OCI-M1 (cell line): ENCODE data around the gene MEGF11.
A peak's percentile ranks its signal among the peaks of the same experiment; 100 is the strongest.
"Not testable (repeated sequence)": the region's sequence is repeated elsewhere in the genome, so short reads cannot be mapped to it uniquely, and the experiment has no call there.

Experiments
- DNase-seq: peaks from one replicate; lab custom pipeline; 2025; lab: John Stamatoyannopoulos, UW

The MEGF11 gene

DNA sequence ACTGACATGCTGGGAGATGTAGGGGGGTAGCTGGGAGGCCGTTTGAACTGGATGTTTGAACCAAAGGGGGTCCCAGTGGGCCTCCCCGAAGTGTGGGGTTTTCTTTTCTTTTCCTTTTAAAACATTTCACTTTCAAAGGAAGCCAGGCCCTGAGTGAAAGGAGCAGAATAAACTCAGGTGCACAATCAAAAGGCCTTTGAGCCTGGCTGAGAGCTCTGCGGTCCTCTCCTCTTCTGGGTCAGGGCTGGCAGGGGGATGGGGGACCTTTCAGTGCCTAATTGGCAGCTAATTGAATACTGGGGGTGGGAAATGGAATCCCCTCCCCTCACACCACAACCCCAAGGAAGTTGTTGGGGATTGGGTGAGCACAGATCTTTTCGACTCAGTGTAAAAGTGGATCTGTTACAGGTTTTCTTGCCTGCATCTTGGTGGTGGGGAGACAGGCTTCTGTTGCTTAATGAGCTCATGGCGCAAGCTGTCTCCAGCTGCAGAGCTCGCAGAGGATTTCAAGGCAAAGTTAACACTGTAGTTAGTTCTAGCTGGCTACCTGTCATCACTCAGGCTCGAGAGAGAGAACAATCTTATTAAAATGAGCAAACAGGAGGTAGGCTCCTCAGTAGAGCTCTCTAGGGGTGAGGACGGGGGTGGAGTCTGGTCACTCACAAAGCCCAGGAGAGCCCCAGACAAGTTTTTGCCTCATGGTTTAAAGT lies 251.7 kb downstream of the MEGF11 start:
- no peak for DNase-seq

DNA sequence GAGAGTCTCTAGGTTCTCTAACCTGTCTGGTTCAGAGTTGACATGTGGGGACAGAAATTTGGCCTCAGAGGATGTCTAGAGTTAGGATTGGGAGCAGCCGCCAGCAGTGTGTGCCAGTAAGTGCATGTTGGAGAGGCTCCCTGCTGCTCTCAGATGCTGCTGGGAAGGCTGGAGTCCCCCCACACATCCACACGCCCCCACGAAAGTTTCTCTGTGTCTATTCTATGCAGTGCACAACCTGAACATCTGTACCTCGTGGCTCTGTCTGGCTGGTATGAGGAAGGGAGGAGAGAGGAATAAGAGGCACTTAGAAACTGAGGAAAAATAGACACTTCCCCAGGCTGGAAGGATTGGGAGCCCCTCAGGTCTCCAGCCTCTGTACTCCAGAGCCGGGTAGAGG lies 252.5 kb downstream of the MEGF11 start:
- no peak for DNase-seq

DNA sequence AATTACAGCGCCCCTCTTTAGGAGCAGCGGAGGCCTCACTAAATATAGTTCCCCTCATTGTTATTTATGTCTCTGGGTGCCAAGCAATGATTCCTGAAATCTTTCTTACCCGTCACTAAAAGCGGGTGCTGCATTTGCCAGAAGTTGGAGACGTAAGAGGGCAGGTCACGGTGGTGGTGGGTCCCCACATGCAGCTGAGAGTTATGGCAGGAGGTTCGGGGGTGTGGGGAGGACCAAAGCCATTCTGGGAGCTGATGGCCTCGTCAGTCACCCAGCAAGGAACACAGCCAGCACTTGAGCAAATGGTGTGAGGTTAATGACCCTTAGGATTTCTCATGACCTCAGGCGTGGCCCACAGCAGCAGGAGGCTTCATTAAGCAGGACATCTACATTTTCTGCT lies 255.1 kb downstream of the MEGF11 start:
- DNase-seq = no peak

DNA sequence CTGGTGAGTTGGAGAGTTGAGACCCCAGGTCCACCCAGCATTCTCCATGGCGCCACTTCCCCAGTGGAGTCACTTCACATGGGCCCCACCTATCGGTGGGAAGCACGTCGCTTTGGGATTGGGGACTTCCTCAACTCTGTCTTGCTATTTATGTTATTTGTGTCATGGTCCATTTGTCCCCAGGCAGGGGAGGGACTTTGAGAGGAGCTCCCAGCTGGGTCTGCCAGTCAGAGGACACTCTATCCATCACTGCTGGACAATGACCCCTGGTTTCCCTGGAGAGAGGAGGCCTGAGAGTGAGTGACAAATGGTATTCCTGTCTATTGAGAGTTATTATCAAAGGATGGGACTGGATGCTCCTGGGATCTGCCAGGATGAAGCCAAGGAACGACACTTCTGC lies 256.6 kb downstream of the MEGF11 start:
- no peak for DNase-seq

DNA sequence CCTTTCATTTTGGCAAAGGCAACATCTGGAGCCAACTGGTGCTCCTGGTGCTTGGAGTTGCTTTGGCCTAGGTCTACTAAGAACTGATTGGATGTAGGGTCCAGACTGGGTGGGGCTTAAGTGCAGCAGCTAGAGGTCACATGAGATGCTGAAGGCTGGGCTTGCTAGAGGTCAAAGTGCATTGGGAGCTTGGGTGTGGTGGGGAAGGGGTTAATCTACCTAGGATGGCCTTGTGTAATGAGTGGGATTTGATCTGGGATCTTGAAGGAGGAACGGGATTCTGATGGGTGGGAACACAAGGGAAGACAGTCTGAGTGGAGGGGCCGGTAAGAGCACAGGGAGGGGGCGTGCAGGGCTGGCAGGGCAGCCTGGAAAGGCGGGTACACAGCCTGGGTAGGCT lies 258.7 kb downstream of the MEGF11 start:
- no peak for DNase-seq

DNA sequence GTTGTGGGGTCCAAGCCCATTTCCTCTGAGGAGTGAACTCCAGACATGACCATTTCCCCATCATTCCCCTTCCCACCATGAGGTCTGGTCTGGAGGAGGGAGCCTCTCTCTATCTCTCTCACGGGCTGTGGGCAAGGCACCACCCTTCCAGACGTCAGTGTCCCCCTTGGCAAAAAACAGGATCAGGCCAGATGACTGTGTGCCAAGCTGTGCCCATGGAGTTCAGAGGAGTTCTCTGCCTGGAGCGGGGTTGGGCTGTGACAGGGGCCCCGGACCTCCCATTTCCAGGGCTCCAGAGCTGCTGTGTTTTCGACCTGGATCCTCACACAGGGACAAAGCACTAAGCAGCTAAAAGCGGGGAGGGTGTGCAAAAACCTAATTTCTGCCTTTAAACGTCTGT lies 259.8 kb downstream of the MEGF11 start:
- DNase-seq = no peak

DNA sequence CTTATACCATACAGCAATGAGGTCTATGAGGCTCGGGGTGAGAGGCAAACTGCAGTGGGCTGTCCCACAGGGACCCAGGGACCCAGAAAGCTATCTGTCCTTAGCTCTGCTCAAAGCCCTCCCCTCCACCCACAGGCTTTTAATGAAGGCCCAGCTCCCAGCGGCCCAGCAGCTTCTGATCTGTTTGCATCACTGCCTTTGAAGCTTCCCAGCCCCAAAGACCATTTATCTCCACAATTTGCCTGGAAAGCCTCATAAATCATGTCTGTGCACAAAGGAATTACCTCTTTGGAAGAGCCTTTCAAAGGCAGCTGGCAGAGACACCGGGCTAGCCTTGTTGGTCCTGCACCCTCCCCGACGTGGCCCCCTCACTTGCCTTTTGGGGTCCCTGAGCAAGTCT lies 260.3 kb downstream of the MEGF11 start:
- no peak for DNase-seq

DNA sequence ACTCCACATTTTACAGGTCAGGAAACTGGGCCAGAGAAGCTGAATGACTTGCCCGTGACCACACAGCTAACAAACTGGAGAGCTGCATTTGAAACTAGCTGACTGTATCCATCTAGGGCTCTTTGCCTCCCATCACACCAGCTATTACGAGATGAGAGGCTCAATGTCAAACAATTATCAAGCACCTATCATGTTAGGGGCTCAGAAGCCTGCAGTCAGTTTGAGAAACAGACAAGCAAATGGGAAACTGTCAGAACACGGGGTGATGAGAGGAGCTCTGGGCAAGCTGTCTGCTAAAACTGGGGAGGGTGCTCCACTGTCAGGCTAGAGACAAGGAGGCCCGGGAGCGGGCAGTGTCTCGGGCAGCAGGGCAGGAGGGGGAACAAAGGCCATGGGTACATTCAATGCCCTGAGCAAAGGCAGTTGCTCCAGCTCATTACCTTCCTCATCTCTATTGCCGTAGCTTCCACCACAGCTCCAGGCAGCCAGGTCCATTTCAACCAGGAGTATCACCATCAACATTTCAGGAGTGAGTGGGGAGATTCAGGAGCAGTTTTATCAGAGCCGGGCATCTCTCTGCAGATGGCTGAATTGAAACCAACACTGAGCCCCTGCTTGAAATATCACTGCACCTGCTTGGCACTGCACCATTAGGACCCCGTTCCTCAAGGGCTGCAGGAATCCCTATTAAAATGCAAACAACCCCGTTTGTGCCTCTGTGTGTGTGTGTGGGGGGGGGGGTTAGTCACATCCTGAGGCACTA lies 261.6 kb downstream of the MEGF11 start:
- no peak for DNase-seq

DNA sequence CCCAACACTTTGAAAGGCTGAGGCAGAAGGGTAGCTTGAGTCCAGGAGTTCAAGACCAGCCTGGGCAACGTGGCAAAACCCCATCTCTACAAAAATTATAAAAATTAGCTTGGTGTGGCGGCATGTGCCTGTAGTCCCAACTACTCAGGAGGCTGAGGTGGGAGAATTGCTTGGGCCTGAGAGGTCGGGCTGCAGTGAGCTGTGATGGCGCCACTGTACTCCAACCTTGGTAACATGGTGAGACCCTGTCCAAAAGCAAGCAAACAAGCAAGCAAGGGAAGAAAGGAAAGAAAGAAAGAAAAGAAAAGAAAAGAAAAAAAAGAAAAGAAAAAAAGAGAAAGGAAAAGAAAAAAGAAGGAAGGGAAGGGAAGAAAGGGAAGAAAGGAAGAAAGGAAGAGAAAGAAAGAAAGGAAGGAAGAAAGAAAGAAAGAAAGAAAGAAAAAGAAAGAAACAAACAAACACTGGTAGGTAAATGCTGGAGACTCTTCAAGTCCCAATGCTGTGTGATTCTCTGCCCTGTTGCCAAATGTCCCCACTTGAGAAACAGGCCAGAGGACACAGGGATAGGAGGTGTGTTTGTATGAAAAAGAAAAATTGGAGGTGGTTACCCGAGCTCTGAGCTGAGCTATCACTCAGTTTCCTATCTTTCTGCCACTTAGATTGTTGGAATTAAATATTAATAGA lies 263.1 kb downstream of the MEGF11 start:
- DNase-seq = no peak

DNA sequence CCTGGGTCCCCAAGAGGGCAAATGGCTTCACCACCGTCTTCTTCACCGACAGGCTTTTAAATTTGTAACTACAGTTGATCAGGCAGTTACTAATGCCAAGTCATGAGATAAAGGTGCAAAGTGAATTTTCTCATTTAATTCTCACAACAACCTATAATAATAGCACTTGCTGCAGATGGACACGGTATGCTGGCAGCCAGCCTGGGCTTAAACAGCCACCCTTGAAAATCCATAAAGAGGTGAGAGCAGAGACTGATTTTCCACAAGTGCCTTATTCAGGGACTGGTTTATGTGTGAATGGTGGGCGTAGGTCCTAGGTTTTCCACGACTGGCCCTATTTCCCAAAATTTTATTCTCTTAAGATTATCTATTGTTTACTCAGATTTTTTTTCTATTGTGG lies 266.4 kb downstream of the MEGF11 start:
- no peak for DNase-seq

DNA sequence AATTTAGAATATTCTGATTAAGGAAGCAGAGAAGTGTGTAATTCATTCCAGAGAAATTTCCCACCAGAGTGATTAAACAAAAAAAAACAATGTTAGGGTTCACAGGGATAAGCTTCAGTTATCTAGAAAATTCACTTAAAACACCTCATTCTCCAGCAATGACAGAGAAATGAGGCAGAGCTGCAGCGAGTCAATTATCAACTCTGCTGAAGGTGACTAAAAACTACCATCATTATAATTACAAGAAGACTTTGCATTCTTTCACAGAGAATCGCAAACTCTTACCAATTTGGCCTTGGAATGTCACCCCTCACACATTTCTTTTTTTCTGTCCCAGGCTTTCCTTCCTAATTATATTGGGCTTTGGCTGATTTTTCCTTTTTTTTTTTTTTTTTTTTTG lies 267.1 kb downstream of the MEGF11 start:
- no peak for DNase-seq

DNA sequence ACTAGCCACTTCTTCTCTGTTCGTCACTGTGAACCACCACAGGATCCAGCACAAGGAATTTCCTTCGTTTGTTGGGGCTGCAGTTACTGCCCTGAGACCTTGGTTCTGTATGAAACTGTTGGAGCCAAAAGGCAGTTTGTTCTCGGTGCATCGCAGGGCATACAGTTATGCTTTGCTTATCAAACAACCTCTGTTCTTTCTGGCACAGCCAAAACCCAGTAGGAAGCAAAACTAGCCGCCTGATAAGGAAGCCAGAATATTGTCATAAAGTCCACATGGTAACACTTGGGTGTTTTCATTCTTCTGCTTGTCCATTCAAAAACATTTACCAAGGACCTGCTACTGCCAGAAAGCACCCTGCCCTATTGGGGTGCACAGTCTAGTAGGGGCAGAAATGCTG lies 268.2 kb downstream of the MEGF11 start:
- peak; percentile 15 for DNase-seq

DNA sequence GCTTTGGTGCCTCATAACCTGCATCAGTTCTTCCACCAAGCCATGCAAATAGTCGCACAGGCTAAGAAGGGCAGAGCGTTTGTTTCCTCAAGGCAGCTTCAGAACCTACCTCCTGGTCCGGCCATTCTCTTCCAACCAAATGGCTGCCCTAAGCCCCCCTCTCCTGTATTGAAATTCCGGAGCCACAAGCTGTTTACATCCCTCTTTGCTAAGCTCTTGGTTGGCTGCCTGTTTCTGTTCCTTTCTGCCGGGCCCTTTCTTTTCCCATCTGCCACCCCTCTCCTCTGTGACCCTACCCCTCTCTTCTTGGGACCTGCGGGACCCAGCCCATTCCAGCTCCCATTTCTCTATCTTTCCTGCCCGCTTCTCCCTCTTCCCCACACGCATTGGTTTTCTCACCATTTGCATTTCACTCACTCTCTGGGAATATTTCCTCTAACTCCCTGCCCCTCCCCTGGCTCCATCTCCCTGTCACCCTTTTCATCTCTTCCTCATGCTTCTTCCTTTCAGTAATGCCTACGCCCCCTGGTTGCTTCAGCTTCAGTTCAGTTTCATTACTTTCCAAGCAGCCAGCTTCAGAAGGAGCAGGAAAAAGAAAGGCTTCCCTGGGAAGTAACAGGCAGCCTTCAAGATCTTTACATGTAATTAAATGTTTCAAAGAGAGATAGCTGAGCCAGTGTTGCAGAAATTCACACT lies 270.8 kb downstream of the MEGF11 start:
- no peak for DNase-seq

DNA sequence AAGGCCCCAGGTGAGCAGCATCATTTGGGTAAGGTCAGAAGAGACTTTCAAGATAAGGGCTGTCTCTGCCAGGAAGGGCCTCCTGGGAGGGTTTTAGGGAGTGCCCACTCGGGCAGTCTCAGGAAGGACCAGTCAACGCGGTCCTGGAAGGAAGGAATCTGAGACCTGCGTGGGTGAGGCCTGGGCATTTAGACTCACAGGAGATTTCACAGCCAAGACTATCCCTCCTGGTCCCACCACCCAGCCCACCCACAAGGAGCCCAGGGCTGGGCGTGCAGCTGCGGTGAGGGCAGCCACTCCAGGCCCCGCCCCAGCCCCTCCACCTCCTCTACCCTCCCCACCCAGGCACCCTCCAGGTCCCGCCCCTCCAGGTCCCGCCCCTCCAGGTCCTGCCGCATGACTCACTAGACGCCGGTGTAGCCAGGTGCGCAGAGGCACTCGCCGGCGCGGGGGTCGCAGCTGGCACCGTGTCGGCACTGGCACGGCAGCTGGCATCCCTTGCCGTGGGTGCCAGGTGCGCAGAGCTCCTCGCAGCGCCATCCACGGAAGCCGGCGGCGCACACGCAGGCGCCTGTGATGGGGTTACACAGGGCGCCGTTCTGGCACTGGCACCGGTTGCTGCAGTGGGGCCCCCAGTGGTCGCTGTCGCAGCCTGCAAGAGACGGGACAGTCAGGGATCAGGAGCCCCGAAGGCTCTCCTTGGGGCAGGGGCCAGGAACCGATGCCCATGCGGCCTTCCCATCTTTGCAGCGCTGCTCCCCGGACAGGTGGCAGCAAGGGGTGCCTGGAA lies 271.5 kb downstream of the MEGF11 start:
- DNase-seq = no peak

DNA sequence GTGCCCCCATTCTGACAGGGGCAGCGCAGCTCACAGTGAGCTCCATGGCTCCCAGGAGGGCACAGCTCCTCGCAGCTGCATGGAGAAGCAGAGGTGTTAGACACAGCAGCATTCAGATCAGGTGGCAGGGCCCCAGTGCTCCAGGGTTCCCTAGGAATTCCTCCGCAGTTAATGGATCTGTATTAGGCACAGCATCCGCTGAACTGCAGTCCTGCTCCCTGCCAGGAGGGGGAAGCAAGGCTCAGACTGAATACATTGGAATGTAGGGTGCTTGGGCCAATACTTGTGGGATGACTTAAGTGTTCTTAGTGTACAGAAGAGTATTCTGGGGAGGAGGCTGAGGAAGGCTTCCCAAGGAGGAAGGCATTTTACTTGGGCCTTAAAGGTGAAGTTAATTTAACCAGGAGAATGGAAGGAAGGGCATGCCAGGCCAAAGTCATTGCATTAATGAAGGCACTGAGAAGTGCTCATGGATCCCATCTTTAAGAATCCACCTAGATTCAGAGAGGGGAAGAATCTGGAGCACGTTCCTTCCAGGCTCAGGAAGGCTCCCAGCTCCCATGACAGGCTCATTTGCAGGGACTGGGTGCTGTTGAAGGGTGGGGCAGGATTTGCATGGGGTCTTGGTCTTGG lies 272.6 kb downstream of the MEGF11 start:
- DNase-seq = peak; percentile 47

DNA sequence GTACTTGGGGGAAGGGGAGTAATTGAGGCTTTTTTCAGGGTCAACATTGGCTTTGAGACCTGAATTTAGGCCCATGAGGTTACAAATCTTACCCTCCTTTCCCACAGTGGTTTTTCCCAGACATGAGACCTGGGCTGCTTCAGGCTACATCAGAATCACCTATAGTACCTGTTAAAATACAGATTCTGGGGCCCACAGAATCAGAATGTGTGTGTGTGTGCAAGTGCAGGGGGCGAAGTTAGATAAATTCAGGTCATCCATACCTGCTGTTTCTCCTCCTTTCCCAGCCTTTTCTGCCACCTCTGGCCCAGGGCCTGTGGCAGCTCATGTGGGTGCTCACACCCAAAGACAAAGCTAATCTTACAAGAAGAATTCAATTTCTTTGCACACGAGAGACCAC lies 273.7 kb downstream of the MEGF11 start:
- DNase-seq = no peak

DNA sequence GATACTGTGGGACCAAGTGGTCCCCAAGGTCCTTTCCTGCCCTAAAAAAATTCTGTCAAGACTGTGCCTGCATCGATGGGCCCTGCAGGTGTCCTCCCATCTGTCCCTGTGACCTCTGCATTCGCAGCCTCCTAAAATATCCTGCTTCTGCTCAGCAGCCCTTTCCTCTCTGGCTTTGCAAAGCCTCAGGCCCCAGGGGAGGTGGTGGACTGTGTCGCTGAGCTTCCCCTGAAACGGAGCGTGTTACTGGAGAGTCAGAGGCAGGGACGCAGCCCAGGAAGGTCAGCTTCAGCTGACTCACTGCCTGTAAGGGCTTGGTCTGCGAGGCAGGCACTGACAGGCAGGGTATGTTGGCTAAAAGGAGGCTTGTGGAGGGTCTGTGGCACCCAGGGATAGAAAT lies 274.2 kb downstream of the MEGF11 start:
- no peak for DNase-seq

DNA sequence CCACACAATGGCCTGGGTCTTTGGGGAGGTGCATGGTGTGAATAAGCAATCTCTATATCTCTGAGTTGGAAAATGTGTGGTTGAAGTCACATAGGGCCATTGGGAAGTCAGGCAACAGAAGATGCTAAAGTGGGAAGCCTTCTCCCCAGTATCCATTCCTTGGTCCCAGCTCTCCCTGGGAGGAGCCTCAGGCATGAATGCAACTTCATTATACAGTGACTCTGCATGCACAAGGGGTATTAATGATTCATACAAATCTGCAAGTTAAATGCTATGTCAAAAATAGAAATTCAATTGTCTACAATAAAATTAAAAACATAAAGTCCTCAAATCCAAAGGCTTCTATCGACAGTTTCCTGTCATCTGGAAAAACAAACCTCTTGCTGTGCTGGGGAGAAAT lies 275.4 kb downstream of the MEGF11 start:
- DNase-seq = no peak

DNA sequence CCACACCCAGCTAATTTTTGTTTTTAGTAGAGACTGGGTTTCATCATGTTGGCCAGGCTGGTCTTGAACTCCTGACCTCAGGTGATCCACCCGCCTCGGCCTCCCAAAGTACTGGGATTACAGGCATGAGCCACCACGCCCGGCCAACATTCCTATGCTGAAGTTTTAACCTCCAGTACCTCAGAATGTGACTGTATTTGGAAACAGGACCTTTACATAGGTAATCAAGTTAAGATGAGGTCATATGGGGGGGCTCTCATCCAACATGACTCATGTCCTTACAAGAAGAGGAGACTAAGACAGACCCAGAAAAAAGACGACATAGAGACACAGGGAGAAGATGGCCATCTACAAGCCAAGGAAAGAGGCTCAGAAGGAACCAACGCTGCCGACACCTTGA lies 277.4 kb downstream of the MEGF11 start:
- not testable (repeated sequence) for DNase-seq

DNA sequence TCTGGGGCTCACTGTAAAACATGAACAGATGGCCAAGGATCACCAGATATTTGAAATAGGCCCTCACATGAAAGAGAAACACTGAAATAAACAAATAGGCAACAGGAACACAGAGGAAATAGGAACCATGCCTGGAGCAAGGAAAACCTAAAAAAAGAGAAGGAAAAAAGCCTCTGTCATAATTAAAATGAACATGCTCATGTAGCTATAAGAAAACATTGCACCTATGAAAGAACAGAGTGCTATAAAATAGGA lies 281.9 kb downstream of the MEGF11 start:
- peak; percentile 43 for DNase-seq

DNA sequence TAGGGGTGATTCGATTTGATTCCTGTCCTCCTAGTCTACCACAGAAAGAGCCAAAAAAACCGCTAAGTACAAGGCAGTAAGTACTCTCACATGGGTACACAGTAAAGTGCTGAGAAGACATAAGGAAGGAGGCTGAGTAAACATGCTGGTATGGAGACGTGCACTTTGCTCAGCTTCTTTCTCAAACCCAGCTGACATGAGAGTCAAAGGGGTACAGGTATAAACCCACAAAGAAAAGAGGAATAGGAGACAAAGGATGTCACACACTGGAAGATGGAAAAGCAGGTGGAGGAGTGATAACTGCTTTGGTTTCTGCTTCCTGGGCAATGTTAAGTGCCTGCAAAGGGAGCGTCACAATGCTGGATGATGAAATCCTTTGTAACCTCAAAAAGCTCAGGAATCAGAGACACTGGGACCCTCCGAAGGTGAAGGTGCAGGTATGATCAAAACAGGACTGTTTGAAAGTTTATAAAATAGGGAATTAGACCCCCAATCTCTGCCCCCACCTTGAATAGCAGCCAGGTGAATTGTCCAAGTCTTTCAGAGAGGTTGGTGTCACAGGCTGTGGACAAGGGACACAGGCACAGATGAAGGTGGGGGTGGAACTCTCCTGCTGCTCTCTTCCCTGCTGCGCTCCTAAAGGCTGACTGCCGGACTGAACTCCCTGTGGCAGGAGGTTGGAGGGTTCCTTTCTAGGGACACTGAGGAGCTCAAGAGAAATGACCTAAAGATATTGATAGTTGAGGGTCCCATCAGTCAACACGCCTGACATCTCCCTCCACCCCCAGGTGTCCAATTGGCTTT lies 282.4 kb downstream of the MEGF11 start:
- DNase-seq = peak; percentile 81
